Stimulated activated CD4-positive, alpha-beta T cell treated with anti-CD3 and anti-CD28 coated beads, TNF-alpha, amount 100 ng/mL, for 24 hours (primary cell): ENCODE measurements around the gene KANSL1.

Source experiments
- DNase-seq, 3 experiments: peaks; one replicate each; pipeline ENCODE4 v3.0.0-alpha.2; 2020; ENCODE audit warnings: low read depth in 3 of 3

The KANSL1 gene

DNA sequence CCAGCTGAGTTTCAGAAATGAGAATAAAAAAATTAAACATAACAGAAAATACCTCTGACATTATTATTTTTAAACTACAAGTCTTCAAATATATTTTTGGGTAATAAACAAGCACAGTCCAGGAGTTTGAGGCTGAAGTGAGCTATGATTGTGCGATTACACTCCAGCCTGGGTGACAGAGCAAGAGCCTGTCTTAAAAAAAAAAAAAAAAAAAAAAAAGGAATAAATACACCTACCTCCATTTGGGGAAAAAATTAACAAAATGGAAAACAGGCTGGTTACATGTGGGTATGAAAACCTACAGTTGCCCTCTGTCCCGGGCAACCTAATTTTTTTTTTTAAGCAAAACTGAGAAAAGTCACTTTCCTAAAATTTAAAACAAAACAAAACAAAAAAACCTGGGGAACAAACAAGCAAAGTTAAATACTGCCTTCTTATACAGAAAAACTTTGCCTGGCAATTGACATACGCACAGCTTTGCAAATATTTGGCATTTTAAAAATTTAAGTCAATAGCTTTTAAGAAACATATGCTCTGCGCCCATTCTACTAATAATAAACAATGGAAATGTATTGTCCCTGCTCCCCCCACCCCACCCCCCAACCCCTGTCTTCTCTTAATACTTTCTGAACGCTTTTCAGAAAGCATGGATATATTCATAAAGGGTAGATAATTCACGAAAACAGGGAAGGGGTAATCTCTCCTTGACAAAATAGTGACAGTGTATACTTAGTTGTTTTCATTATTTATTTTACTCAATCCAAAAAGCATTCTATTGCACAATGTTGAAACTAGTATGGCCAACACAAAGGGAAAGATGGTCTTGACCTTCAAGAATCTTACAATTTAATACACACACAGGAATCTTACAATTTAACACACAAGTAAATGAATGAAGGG is 112.9 kb downstream of the KANSL1 start:
- no peak for DNase-seq

GRCh38 chr17:46078675-46079074 is 114.6 kb downstream of the KANSL1 start:
- no peak for DNase-seq

DNA sequence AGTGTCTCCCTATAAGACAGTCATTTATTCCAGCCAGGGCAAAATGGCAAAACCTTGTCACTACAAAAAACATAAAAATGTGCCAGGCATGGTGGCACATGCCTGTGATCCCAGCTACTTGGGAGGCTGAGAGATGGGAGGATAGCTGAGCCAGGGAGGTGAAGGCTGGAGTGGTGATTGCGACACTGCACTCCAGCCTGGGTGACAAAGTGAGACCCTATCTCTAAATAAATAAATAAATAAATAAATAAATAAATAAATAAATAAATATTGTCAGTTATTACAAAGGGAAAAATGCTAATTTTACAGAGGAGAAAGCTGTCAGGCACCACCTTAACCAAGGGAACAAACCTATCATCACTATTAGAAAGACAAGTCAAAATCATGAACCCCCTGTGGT is 118.7 kb downstream of the KANSL1 start:
- DNase-seq, result no peak

DNA sequence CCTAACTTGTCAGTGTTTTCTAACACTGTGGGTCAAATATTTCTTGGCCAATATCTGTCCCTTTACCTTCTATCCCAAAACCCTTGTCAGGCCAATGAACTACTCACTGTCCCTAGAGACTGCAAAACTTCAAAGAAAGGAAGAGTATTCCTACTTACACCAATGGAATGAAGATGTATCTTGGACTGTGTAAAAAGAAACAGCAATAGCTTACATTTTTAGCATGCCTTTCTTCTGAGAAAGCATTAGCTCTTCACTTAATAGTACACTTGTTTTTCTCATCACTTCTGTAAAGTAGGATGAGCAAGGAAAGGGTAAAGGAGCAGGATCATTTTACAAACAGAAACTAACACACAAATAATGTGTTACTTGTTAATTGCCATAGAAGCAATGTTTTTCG is 120.2 kb downstream of the KANSL1 start:
- DNase-seq, result no peak

- DNase-seq, result no peak
These were observed 121.4 kb downstream of the KANSL1 start for GRCh38 chr17:46071796-46072195.

DNA sequence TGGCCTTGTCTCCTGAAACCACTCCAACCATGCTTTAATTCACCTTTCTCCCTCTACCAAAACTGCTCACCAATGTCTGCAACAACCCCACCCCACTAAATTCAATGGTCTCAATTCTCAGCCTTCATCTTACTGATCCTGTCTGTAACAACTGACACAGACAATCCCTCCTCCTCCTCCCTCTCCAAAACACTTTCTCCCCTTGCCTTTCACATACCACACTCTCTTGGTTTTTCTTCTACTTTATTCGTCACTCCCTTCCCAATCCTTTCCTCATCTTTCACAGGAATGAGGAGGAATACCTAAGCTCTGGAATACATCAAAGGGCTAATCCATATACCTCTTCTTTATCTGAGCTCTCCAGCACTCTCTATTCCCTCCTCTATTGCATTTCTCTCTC is 128.8 kb downstream of the KANSL1 start:
- no peak for DNase-seq

DNA sequence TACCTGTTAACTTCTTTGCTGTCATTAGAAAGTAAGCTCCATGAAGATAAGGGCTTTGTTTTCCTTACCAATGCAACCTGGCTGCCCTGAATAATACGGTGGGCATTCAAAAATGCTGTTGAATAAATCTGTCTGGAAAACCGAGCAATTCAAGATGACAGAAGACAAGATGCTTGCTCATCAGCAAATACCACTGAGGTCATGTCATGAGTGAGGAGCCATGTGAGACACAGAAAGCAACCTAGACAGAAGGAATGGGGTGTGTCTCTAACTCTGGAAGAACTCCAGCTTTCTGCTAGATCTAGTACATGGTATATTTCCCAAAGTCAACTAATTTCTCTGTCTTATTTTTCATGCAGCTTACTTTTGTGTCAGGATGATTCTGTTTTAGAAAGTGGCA is 130.0 kb downstream of the KANSL1 start:
- DNase-seq, result no peak

GRCh38 chr17:46061435-46061834 is 131.8 kb downstream of the KANSL1 start:
- DNase-seq, result no peak

DNA sequence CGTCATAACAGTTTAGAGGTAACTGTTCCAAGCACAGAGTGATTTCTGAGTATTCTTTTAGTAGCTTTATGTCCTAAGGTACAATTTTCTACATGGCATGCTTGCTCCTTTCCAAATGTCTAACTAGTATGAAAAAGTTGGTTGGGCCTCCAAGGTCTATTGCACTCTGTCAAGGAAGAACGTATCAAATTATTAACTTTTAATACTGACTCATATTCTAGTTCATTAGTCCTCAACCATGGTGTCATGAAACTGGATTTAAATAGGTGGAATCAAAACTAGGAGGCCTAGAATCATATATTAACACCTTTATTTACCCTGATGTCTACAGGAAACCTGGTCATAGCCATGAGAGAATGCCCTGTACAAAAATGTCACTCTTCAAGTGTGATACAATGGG is 132.8 kb downstream of the KANSL1 start:
- DNase-seq, result no peak

GRCh38 chr17:46059486-46059885 is 133.7 kb downstream of the KANSL1 start:
- DNase-seq, result no peak

GRCh38 chr17:46057366-46057765 is 135.9 kb downstream of the KANSL1 start:
- DNase-seq, result no peak

DNA sequence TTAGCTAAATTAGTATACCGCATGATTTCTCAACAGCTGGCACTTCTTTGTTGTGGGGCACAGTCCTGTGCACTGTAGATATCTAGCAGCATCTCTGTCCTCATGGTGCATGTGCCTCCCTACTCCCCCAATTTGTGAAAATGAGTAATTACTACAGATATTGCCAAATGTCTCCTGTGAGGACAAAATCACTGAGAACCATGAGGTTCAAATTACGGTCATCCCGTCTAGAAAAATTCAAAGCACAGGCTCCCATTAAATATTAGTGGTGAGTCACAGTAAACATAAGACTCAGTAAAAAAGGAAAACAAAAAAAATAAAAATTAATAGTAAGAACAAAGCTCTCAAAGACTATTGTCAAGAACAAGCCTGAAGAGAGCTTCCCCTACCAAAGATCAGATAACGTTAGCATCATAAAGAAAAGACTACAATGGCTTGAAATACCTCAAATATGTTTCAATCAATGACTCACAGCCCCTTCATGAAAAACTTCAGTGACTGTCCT is 136.4 kb downstream of the KANSL1 start:
- DNase-seq, result no peak

DNA sequence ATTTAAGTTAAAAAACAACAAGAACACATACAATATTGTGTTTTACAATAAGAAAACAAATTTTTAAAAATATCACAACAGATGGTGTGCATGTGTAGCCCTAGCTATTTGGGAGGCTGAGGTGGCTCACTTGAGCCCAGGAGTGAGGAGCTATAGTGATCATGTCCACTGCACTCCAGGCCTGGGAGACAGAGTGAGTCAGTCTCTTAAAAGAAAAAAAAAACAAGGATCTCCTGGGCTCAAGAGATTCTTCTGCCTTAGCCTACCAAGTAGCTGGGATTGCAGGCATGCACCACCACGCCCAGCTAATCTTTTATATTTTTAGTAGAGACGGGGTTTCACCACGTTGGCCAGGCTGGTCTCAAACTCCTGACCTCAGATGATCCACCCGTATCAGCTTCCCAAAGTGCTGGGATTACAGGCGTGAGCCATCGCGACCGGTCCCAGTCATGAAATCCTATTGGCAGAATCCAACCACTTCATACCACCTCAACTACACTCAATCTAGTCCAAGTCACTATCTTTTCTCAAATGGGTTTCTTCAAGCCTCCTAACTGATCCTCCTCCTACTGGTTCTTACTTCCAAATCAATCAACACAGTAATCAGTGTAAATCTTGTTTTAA is 139.2 kb downstream of the KANSL1 start:
- no peak for DNase-seq

- no peak for DNase-seq
These were observed 143.6 kb downstream of the KANSL1 start for GRCh38 chr17:46049656-46050055.

GRCh38 chr17:46047856-46048255 is 145.4 kb downstream of the KANSL1 start:
- DNase-seq, result no peak

GRCh38 chr17:46047398-46047797 is 145.8 kb downstream of the KANSL1 start:
- no peak for DNase-seq

DNA sequence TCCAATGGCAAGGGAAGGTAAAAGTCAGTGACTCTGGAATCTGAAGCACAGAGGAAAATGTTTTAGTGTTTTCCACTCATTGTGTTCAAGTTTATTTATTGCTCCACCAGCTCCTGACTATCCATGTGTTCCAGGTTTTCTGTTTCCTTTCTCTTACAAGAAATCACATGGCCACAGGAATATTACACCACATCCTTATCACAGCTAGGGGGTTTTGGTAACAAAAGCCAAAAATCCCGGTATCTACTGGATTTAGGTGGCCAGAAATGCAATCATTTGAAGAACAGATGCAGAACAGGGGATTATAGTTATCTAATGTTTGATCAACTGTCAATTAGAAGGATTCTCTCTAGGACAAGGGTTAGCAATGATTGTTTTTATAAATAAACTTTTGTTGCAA is 146.3 kb downstream of the KANSL1 start:
- no peak for DNase-seq

DNA sequence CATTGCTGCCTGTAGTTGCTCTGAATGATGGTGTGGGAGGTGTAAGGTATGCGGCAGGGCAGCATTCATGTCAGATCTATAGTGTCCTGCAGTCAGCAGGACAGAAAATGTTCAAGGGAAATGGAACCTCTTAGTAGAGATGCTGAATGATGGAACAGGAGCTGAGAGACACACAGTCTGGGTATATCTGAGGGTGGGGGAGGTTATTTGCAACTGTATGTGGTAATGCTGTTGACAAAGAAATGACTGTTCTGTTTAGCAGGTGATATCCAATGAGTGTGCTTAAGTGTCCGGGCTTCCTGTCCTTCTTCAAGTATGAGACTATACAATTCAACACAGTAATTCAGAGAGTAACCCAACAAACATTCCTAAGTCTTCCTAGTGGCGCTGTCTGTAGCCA is 147.6 kb downstream of the KANSL1 start:
- no peak for DNase-seq

DNA sequence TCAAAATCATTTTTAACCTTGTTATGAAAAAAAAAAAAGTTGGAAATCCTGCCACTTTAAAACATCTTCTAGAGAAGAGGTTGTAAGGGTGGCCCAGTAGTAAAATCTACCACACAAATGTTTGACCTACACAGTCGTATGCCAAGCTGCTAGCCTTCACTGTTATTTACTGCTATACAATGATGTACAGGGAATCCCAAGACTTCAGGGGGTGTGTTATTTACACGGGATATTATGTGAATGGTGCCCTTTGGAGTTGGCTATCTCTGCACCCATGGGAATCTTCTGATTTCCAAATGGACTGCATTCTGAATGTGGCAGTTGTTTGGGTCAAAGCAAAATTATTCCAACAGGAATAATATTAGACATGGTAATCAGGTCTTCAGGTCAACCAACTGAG is 148.2 kb downstream of the KANSL1 start:
- DNase-seq, result no peak

DNA sequence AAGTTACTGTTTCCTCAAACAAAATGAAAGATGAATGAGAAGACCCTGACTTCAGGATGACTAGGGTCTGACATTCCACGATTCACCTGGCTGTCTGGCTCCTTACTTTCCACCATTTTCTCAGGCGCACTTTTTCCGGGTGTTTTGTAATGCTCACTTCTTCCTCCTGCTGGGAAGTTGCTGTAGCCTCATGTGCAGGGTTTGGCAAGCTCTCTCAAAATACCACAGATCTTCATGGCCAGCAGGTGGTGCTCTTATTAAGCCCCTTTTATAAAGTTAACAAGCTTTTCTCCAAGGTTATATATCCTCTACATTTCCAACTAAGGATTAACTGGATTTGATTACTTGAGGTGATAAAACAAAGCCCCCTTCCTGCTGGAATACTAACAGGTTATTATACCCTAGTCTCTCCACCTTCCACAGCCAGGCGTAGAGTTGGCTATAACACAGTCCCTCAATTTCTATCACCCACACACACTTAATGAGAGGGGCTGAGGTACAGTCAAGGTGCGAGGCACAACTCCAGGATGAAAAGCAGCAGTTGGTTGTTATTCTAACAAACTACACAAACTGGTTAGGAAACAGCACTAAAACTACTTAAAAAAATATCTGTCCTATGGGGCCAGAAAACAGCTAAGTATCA is 148.8 kb downstream of the KANSL1 start:
- peak; percentile 18 to 37 (median 23) for DNase-seq

DNA sequence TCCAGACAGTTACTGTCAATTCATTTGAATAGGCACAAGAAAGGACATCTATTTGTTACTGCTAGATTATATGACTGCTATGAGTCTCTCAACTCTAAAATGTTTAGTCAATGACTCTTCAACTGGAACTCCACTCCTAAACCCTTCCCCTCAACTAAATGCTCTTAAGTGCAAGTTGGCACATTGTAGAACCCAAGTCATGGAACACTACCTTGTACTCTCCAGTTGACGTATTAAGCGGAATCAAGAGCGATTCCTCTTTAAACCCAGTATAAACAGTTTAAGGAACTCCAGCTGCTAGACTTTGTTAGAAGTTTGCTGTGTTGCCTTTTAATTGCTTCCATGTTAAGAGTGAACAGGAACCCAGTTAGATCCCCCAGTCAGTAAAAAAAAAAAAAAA is 149.6 kb downstream of the KANSL1 start:
- no peak for DNase-seq

- DNase-seq, result no peak
These were observed 150.3 kb downstream of the KANSL1 start for GRCh38 chr17:46042925-46043324.

DNA sequence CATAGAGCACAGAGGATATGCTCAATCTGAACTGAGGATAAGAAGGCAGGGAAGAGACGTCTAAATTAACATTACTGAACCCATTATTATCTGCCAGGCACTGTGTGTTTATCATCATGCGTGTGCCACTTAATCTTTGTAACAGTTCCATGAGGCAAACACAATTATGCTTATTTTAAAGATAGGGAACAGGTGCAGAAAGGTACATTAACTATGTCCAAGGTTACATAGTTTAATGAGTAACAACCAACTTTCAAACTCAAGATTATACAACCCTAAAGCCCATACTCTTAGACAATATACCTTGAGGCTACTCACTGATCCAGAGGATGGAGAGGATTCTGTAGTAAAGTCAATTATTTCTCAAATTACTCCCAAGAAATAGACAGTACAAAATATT is 151.0 kb downstream of the KANSL1 start:
- no peak for DNase-seq
